Measurements from ENCODE around the gene CHEK1. TPM values are rescaled to one million over a fixed set of nuclear protein-coding genes. Genes with fewer than 3 reads are reported as not detected.

The CHEK1 gene
- total RNA-seq, 1 donor from 2014 or later: 25.9 TPM

GRCh38 chr11:125670172-125670571, 45.2 kb downstream of the CHEK1 start:
- H3K27me3 Mint-ChIP-seq (ENCODE audit: low read depth): no peaks in the 10 kb centered on the region
- no peak for DNase-seq (ENCODE audit: low spot score in 2 of 2, unreplicated experiment in 2 of 2)
- no peak overlapping the region for H3K27ac Mint-ChIP-seq
- H3K4me1 Mint-ChIP-seq: no peaks in the 10 kb centered on the region
- peaks cover 30% of the 10 kb centered on the region for H3K36me3 Mint-ChIP-seq
- peaks cover 20% of the 10 kb centered on the region for H3K9me3 Mint-ChIP-seq
- H3K4me3 Mint-ChIP-seq: no peak overlapping the region
- TF ChIP-seq CTCF (IDR thresholded peaks at IDR 0.05; ENCODE audit: unreplicated experiment): no peak

GRCh38 chr11:125671561-125671960, 46.6 kb downstream of the CHEK1 start:
- Mint-ChIP-seq H3K9me3 (peaks cover 8% of the 10 kb centered on the region), H3K4me3 (no peak overlapping the region), H3K27me3 (ENCODE audit: low read depth) (no peaks in the 10 kb centered on the region), H3K27ac (no peak overlapping the region), H3K4me1 (no peaks in the 10 kb centered on the region), H3K36me3 (peaks cover 17% of the 10 kb centered on the region)
- DNase-seq (ENCODE audit: low spot score in 2 of 2, unreplicated experiment in 2 of 2): no peak
- TF ChIP-seq CTCF (IDR thresholded peaks at IDR 0.05; ENCODE audit: unreplicated experiment): no peak

GRCh38 chr11:125674210-125674609, 49.2 kb downstream of the CHEK1 start:
- no peak for DNase-seq (ENCODE audit: low spot score in 2 of 2, unreplicated experiment in 2 of 2)
- Mint-ChIP-seq H3K27ac (no peak overlapping the region), H3K27me3 (ENCODE audit: low read depth) (no peaks in the 10 kb centered on the region), H3K4me1 (no peaks in the 10 kb centered on the region), H3K36me3 (peaks cover 14% of the 10 kb centered on the region), H3K4me3 (no peak overlapping the region), H3K9me3 (no peaks in the 10 kb centered on the region)
- no peak for TF ChIP-seq CTCF (IDR thresholded peaks at IDR 0.05; ENCODE audit: unreplicated experiment)

GRCh38 chr11:125675196-125675595, 50.2 kb downstream of the CHEK1 start:
- no peak for TF ChIP-seq CTCF (IDR thresholded peaks at IDR 0.05; ENCODE audit: unreplicated experiment)
- no peak for DNase-seq (ENCODE audit: low spot score in 2 of 2, unreplicated experiment in 2 of 2)
- no peaks in the 10 kb centered on the region for H3K27me3 Mint-ChIP-seq (ENCODE audit: low read depth)
- no peaks in the 10 kb centered on the region for H3K9me3 Mint-ChIP-seq
- no peak overlapping the region for H3K27ac Mint-ChIP-seq
- H3K4me3 Mint-ChIP-seq: no peak overlapping the region
- no peaks in the 10 kb centered on the region for H3K4me1 Mint-ChIP-seq
- peaks cover 11% of the 10 kb centered on the region for H3K36me3 Mint-ChIP-seq

- H3K4me1 Mint-ChIP-seq: no peaks in the 10 kb centered on the region
- H3K9me3 Mint-ChIP-seq: no peaks in the 10 kb centered on the region
- H3K4me3 Mint-ChIP-seq: no peak overlapping the region
- H3K27me3 Mint-ChIP-seq (ENCODE audit: low read depth): no peaks in the 10 kb centered on the region
- no peak for DNase-seq (ENCODE audit: low spot score in 2 of 2, unreplicated experiment in 2 of 2)
- no peak overlapping the region for H3K27ac Mint-ChIP-seq
- peak; percentile 16 for TF ChIP-seq CTCF (IDR thresholded peaks at IDR 0.05; ENCODE audit: unreplicated experiment)
- peaks cover 11% of the 10 kb centered on the region for H3K36me3 Mint-ChIP-seq
Observed at GRCh38 chr11:125679397-125679796, 54.4 kb downstream of the CHEK1 start.

- H3K27me3 Mint-ChIP-seq (ENCODE audit: low read depth): no peaks in the 10 kb centered on the region
- DNase-seq (ENCODE audit: low spot score in 2 of 2, unreplicated experiment in 2 of 2): no peak
- H3K9me3 Mint-ChIP-seq: no peaks in the 10 kb centered on the region
- TF ChIP-seq CTCF (IDR thresholded peaks at IDR 0.05; ENCODE audit: unreplicated experiment): no peak
- H3K36me3 Mint-ChIP-seq: peaks cover 11% of the 10 kb centered on the region
- no peak overlapping the region for H3K4me3 Mint-ChIP-seq
- no peak overlapping the region for H3K27ac Mint-ChIP-seq
- H3K4me1 Mint-ChIP-seq: no peaks in the 10 kb centered on the region
Observed at GRCh38 chr11:125679837-125680236, 54.9 kb downstream of the CHEK1 start.
